Measurements from ENCODE around the gene RTN1.

RTN1 gene

GRCh38 chr14:59582161-59582560 is 288.4 kb downstream of the RTN1 start:
- TF ChIP-seq CTCF (IDR thresholded peaks at IDR 0.05): no peak
- intact Hi-C loops (cut with DNase I; ENCODE audit: low total_unique reads): no loop called here
- no peak for DNase-seq
- Histone ChIP-seq H3K27ac (no peak overlapping the region), H3K4me3 (no peak overlapping the region), H3K36me3 (no peaks in the 10 kb centered on the region), H3K4me1 (peaks cover 0 to 6% (median 0%) of the 10 kb centered on the region in 4 donors), H3K27me3 (no peaks in the 10 kb centered on the region), H3K9me3 (no peaks in the 10 kb centered on the region)

- Histone ChIP-seq H3K27ac (no peak overlapping the region), H3K4me1 (peaks cover 0 to 10% (median 7%) of the 10 kb centered on the region in 4 donors), H3K4me3 (no peak overlapping the region), H3K27me3 (no peaks in the 10 kb centered on the region), H3K36me3 (no peaks in the 10 kb centered on the region), H3K9me3 (no peaks in the 10 kb centered on the region)
- intact Hi-C loops (cut with DNase I; ENCODE audit: low total_unique reads): no loop called here
- no peak for DNase-seq
- TF ChIP-seq CTCF (IDR thresholded peaks at IDR 0.05): no peak
These were observed 289.7 kb downstream of the RTN1 start for GRCh38 chr14:59580911-59581310.

- TF ChIP-seq CTCF (IDR thresholded peaks at IDR 0.05): peak; percentile 56 to 61
- Histone ChIP-seq H3K4me3 (peak within 1 kb of the TSS; percentile 47 to 56), H3K27me3 (no peaks in the 10 kb centered on the region), H3K27ac (peak within 1 kb of the TSS in 1 of 2 donors; percentile 3), H3K36me3 (no peaks in the 10 kb centered on the region), H3K9me3 (no peaks in the 10 kb centered on the region), H3K4me1 (peaks cover 0 to 8% (median 5%) of the 10 kb centered on the region in 4 donors)
- intact Hi-C loops (cut with DNase I; ENCODE audit: low total_unique reads): no loop called here
- DNase-seq: peak; percentile 76 to 83
These were observed 294.0 kb downstream of the RTN1 start, which contains the start of gene CCDC175 for GRCh38 chr14:59576332-59577294. CCDC175 (minus strand) TSS chr14:59576812; CDS start chr14:59576775, 37 bp downstream.

GRCh38 chr14:59570122-59570521 is 300.5 kb downstream of the RTN1 start:
- DNase-seq: no peak
- H3K4me1 ChIP-seq: no peaks in the 10 kb centered on the region
- TF ChIP-seq CTCF (IDR thresholded peaks at IDR 0.05): no peak
- H3K27me3 ChIP-seq: no peaks in the 10 kb centered on the region
- no peak overlapping the region for H3K4me3 ChIP-seq
- no peaks in the 10 kb centered on the region for H3K36me3 ChIP-seq
- no peak overlapping the region for H3K27ac ChIP-seq
- no peaks in the 10 kb centered on the region for H3K9me3 ChIP-seq
- intact Hi-C loops (cut with DNase I; ENCODE audit: low total_unique reads): no loop called here

GRCh38 chr14:59566725-59567124 is 303.9 kb downstream of the RTN1 start:
- DNase-seq: no peak
- intact Hi-C loops (cut with DNase I; ENCODE audit: low total_unique reads): no loop called here
- Histone ChIP-seq H3K9me3 (no peaks in the 10 kb centered on the region), H3K27ac (no peak overlapping the region), H3K4me3 (no peak overlapping the region), H3K27me3 (no peaks in the 10 kb centered on the region), H3K36me3 (no peaks in the 10 kb centered on the region), H3K4me1 (no peaks in the 10 kb centered on the region)
- TF ChIP-seq CTCF (IDR thresholded peaks at IDR 0.05): no peak
